HS-5 (cell line): ENCODE data around the gene DNHD1.
A peak's percentile ranks its signal among the peaks of the same experiment; 100 is the strongest.

Experiments
- DNase-seq: peaks from one replicate; pipeline ENCODE4 v3.0.0-alpha.2; 2012; ENCODE audit warnings: low read depth

The DNHD1 gene

DNA sequence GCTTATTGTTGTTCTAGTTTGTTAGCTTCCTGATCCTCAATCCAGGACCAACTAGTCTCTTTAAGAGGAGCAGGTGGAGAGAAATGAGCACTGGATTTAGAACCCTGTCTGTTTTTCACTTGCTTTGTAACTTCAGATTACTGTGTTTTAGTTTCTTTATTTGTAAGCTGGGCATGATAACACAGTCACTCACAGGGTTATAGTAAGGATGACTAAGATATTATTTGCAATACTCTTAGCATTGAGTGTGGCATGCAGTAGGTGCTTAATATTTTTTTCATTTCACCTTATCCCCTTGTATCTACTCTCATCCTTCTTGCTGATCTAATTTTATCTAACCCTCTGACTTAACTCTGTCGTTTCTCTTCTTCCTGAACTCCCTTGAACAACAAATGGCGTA is 33.8 kb downstream of the DNHD1 start:
- no peak for DNase-seq

DNA sequence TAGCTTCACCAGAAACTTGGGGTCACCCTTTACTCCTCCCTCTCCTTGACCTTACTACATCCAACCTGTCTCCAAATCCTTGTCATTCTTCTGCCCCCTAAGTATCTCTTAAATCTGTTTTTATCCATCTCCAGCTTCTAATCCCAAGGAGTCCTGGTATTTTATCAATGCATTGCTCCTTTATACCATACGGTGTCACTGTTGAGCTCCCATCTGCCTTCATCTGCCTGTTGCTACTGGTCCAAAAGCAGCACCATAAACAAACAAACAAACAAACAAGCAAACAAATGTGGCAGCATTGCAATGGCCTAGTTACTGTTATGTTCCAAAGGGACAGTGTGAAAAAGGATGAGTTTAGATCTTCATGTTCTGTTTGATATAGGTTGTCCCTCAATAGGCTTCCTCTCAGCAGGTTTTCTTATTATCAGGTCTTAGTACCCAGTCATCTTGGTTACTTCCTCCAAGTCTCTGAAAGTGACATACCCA is 34.2 kb downstream of the DNHD1 start:
- DNase-seq: peak; percentile 34

DNA sequence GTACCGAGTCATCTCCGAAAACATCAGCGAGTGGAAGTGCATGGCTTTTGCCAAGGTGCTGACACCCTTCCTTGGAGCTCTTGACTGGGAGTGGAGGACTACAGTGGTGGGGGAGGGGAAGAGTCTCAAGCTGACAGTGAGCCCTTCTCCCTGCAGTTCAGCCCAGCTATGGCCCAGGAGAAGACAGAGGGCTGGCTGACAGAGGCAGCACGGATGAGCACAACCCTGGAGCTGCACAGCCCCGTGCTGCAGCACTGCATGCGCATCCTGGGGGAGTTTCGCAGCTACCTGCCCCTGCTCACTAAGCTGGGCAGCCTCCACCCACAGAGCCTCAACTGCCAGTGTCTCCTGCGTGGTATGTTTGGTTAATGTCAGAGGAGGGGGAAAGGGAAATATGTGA is 41.4 kb downstream of the DNHD1 start:
- no peak for DNase-seq

DNA sequence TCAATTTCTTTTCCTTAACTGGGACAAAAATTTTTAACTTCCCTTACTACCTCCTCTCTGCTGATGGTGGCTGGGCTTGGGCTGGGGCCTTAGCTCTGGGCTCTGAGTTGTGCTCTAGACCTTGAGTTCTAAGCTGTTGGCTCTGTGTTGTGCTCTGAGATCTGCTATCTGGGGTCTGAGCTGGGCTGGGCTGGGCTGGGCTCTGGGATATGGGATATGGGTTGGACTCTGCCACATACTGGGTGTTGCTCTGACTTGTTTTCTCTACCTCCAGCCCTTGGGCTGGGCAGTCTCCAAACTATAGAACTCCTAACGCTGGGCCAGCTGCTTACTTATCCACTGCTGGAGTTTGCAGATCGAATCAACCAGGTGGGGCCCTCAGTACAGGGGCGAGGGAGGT is 41.9 kb downstream of the DNHD1 start:
- DNase-seq: no peak

DNA sequence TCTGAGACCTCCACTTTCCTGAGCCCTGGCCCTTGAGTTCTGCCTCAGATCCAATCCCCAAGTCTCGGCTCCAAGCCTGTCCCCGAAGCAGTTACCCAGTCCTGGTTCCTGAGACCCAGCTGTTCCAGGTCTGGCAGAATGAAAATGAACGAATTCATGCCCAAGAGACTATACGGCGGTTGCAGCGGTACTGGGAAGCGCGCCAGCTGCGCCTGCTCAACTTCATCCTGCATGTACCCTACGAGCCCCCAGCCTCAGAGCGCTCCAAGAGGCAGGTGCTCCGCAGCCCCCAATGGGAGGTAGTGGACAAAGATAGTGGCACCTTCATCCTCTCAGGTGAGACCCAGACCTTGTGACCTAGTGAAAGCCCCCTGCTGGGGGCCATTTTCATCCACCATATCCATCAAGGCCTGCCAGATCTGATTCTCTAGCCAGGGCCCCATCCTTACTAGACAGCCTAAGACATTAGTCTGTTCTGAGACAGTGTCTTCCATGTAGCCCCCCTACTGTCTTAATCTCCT is 42.7 kb downstream of the DNHD1 start:
- DNase-seq: no peak

DNA sequence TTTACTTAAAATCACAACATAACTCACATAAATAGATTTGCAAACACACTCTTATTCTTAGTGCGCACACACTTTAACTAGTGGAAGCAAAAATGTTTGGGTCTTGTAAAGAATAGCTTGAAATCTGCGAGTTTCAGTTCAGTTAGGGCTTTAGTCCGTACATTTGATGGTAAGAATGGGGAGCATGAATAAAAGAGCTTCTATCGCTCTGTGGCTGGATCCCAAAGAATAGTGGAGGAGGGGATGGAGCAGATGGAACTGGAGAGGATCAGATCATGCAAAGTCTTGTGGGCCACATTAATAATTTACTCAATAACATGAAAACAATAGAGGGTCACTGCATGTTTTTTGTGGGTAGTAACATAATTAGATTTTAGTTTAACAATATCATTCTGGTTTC is 44.3 kb downstream of the DNHD1 start:
- no peak for DNase-seq

DNA sequence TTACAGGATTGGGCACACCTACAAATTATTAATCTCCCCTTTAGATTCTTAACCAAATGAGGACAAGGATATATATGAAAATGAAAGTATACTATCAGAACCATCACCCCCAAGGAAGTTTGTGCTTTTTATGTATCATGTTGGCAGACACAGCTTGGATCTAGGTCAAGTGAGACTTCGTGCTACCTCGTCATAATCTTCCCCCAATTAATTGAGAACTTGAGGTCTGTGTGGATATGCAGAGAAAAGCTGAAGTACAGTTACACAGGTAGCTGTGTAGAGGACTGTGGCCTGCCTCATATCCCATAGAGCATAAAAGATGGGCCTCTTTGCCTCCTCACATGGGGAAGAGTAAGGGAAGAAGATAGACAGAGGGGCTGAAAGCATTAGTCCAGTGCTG is 45.6 kb downstream of the DNHD1 start:
- DNase-seq: no peak

DNA sequence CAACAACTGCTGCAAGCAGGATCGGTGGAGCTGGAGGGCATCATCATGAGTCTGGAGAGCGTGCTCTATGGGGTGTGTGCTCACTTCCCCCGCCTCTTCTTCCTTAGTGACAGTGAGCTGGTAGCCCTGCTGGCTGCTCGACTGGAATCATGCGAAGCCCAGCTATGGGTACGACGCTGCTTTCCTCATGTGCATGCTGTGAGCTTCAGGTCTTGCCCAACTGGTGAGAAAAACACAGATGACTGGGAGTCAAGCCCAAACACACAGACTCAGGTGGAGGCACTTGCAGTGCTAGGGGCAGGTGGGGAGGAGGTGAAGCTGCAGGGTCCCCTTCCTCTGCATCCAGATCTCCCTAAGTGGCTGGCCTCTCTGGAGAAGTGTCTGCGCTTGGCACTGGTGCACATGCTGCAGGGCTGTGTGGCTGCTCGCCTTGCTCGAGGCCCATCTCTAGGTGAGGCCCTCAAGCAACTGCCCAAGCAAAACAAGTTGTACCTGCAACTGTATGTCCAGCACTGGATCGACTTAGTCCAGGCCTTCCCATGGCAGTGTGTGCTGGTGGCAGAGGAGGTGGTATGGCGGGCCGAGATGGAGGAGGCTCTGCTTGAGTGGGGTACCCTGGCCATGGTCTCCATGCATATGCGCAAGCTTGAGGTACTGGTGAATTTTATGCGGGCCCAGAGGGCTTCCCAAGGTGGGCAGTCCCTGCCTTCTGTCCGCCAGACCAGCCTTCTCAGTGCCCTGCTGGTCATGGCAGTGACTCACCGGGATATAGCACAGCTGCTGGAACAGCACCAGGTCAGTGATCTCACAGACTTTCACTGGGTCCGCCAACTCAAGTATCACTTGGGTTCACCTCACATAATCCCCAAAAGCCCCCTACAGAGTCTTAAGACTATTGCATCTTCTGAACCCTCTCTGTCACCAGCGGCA is 48.1 kb downstream of the DNHD1 start:
- no peak for DNase-seq

DNA sequence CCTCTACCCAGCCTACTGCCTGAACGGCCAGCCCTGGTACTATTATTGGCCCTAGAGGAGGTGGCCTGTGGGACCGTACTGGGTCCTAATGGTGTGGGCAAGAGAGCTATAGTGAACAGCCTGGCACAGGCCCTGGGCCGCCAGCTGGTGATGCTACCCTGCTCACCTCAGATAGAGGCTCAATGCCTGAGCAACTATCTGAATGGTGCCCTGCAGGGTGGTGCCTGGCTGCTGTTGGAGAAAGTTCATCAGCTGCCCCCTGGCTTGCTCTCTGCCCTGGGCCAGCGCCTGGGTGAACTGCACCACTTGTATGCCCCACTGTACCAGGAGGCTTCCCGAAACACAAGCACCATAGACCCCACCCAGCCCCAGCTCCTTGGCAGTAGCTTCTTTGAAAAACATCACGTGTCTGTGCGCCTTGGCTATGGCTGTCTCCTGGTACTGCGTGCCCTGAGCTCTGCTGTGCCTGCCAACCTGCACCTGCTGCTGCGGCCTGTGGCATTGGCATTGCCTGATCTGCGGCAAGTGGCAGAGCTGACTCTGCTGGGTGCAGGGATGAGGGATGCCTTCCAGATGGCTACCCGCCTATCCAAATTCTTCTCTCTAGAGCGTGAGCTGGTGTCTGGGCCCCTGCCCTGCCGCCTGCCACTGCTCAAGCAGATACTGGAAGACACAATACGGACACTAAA is 49.0 kb downstream of the DNHD1 start:
- DNase-seq: no peak

DNA sequence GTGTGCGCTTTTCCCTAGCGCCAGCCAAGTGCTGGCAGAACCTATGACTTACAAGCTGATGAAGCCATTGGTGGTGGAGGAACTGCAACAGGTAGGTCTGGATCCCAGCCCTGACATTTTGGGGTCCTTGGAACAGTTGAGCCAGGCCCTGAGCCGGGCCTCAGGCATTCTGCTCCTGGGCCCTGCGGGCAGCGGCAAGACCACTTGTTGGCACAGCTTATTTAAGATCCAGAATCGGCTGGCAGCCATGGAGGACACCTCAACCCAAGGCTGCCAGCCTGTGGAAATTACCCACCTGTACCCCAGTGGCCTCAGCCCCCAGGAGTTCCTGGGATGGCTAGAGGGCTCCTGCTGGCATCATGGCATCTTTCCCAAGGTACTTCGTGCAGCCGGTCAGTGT is 49.7 kb downstream of the DNHD1 start:
- no peak for DNase-seq

DNA sequence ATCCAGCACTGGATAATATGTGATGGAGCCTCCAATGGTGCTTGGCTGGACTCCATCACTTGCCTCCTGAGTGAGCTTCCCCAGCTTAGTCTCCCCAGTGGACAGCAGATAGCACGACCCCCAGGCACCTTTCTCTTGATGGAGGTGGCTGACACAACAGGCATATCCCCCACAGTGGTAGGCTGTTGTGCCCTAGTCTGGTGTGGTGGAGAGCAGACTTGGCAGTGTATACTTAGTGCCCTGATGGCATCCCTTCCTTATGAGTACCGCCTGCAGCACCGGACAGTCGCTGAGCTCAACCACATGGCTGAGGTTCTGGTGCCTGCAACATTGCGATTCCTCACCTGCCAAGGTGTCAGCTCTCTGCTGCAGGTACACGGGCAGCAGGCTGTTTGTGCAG is 50.1 kb downstream of the DNHD1 start:
- DNase-seq: no peak

DNA sequence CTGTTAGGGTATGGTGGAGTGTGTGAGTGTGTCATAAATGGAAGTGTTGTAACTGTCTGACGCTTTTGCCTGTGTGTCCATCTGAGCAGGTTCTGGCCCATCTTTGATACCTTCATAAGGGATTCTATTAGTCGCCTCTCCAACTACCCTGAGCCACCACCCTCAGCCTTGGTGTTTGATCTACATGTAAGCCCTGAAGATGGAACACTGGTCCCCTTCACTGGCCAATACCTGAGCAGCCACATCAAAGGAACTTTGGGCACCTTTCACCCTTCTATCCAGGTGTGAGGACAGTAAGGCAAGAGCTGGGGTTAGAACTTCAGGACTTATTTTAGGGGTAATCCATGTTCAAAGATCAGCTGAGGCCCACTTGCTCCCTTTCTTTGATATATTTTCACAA is 51.0 kb downstream of the DNHD1 start:
- no peak for DNase-seq

DNA sequence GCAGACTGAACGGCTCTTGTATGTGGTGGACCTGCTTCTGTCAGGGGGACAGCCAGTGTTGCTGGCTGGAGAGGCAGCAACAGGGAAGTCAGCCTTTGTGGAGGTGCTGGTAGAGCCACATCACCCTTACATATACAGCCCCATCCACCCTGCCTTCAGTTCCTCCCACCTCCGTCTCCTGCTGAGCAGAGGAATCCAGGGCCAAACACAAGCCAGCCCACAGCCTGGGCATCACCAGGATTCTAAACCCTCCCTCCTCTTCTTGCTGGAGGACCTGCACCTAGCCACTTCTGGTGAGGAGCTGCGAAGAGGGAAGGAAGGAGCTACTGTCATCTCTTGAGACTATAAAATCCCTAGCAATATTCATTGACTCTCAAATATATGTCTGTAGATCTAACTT is 51.6 kb downstream of the DNHD1 start:
- DNase-seq: no peak

DNA sequence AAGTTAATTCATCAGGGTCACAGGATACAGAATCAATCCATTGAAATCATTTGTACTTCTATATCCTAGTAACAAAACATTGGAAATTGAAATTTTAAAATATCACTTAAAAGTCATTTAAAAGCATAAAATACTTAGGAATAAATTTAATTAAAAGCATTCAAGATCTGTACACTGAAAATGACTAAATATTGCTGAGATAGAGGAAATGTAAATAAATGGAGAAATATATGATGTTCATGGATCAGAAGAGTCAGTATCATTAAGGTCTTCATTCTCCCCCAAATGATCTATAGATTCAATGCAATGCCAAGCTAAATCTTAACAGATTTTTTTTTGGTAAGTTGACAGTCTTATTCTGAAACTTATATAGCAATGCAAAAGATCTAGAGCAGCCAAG is 56.6 kb downstream of the DNHD1 start:
- no peak for DNase-seq

DNA sequence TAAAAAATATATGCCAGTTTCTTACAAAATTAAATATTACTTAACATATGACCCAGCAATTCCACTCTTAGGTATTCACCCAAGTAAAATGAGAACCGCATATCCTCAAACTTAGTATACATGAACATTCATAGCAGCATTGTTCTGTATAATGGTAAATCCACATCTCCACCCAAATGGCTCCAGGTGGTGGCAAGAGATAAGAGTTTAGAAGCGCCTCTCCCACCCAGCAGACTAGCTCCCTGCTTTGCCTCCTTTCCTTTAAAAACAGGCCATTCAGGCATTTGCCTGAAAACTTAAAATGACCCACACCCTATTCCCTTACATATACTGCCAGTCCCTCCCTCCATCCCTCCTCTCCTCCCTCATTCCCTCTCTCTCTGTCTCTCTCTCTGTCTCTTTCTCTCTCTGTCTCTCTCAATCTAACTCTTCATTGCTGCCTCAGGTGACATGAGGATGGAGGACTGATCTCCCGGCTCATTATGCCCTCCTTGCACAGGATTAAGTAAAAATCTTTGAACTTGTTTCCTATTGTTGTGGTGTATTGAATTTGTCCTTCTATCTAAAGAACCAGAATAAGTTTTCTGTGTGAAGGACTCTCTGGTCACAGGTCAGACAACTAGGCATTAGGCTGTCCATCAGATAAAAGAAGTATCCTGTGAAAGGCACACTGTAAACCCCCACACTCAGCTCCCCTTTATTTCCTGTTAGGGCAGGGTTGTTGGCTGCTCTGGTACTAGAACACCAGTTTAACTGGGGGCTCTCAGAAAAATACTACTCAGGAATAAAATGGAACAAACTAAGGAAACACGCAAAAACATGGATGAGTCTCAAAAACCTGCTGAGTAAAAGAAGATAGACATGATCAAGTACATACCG is 58.0 kb downstream of the DNHD1 start:
- no peak for DNase-seq

DNA sequence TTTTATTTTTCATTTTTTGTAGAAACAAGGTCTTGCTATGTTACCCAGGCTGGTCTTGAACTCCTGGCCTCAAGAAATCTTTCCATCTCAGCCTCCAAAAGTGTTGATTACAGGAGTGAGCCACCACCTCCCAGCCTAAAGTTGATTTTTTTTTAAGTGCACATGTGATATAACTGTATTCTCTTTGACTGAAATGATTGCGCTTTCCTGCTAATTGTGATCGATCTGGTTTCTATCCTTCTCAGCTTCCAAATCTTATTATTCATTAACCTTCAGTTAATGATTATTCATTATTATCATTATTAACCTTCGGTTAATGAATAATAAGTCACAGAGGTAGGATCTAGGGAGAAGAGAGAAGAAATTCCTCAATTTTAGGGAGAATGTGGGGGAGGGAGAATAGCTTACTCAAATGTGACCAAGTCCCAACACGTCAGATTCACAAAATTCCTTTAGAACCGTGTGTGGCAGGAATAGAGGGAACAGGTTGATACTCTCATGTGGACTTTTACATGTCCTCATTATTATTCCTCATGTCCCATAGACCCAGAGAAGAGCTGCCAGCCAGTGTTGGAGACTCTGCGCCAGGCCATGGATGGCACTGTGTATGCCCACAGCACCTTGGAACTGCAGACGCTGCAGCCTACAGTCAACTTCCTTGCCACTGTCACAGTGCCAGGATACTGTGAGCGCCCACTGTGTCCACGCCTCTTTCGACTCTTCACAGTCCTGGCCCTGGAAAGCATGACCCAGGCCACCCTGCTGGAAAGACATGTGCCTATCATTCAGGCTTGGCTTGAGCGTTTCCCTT is 59.3 kb downstream of the DNHD1 start:
- no peak for DNase-seq

DNA sequence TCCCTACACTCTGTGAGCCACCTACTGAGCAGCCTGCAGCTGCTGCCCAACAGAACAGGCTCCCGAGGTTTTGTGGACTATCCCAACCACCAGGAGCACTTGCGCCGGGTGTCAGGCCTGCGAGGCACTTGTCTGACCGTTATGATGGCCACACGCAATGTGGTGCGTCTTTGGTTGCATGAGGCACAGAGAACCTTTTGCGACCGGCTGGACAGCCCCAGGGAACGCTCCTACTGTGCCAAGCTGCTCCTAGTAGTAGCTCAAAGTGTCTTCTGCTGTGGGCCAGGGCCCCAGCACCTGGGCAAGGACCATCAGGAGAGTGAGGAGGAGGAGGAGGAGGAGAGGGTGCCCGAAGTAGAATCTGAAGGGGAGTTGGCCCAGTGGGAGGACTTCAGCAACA is 60.0 kb downstream of the DNHD1 start:
- no peak for DNase-seq

DNA sequence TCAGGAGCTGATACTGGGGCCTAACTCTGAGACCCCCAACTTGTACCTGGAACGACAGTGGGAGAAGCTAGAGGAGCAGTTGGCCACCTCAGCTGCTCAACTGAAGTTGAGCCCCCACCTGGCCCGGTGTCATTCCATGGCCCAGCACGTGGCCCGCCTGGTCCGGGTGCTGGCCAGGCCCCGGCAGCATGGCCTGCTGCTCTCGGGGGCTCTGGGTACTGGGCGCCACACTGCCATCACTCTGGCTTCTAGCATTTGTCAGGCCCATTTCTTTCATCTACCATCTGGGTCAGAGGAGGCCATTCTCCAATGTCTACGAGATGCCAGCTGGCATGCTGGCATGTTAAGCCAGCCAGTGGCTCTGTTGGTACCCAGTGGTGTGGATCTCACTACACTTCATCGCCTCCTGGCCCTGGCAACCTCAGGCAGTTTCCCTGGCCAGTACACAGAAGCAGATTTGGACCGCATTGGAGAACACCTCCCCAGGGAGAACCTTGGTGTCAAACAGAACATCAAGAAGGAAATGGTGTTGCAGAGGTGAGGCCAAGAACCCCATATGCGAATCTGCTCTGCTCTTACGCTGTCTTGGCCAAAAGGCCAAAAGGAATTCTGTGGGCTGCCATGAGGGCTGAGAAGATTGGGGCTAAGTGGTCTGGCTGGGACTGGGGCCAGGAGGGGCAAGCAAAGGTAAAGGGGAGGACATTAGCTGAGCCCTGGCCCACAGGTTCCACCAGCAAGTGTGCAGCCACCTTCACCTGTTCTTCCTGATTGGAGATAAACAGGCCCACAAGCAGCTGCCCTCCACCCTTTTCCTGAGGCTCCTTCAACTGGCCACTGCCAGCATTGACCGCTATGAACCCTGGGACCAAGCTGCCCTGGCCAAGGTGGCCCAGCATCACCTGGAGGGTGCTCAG is 60.9 kb downstream of the DNHD1 start:
- no peak for DNase-seq

DNA sequence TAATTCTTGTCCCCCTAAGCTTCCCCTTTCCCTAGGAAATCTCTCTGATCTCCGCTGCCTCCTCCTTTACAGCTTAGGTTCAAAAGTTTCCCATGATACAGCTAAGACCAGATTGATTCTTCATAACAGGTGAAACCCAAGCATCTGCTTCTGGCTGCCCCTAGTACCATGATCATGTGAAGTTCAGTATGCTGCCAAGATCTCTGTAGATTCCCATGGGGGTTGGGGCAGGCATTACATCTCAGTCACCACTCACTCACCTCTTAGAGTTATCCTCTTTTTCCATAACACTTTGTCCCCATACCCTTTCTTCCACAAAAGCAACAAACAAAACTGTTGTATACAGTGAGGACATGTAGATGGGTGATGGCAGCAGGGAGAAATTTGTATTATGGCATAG is 62.3 kb downstream of the DNHD1 start:
- no peak for DNase-seq

DNA sequence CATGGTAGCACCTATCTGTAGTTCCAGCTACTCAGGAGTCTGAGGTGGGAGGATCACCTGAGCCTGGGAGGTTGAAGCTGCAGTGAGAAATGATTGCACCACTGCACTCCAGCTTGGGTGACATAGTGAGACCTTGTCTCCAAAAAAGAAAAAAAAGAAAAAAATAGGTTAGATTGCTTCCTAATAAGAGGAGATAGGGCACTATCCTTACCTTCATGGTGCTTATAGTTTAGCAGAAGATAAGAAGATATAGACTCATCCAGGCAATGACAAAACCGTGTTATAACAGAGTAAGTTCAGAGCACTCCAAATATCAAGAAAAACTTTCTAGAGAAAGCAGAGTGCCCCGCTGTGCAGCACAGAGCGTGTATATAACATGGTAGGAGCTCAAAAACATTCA is 64.2 kb downstream of the DNHD1 start:
- DNase-seq: no peak
